CD14-positive monocyte (primary cell): Measurements from ENCODE around the gene MAB21L4. TPM values are rescaled to one million over a fixed set of nuclear protein-coding genes. Genes with fewer than 3 reads are reported as not detected.

Experiments
- DNase-seq, 3 donors: peaks; one replicate each; pipeline ENCODE4 v3.0.0-alpha.2; 2011 to 2022
- H2AFZ ChIP-seq: 2 replicates; pipeline ENCODE4 v1.6.0; 2012; ENCODE audit warnings: mild to moderate bottlenecking, low read depth, low read length, inconsistent platforms; ENCODE audit not compliant: insufficient read depth, poor library complexity, severe bottlenecking
- H3K27ac ChIP-seq, 2 donors: 1 replicate in 1 of 2; 2 replicates in 1 of 2; pipeline ENCODE4 v1.5.1; 2012 to 2013; ENCODE audit warnings: low read length in 2 of 2, control low read depth in 1 of 2, inconsistent platforms in 1 of 2, low read depth in 1 of 2, mild to moderate bottlenecking in 1 of 2
- H3K27me3 ChIP-seq, 2 donors: one replicate each; pipeline versions ENCODE4 v1.6.0 to v1.6.1; 2011 to 2013; ENCODE audit warnings: low read length in 2 of 2; ENCODE audit not compliant: control insufficient read depth in 2 of 2, insufficient read depth in 2 of 2
- H3K36me3 ChIP-seq, 2 donors: replicated peaks in 1 of 2; 1 replicate in 1 of 2; 2 replicates in 1 of 2; pipeline versions ENCODE4 v1.5.1 to v1.6.1; 2012 to 2013; ENCODE audit warnings: low read length in 2 of 2, control low read depth in 1 of 2, inconsistent platforms in 1 of 2, mild to moderate bottlenecking in 1 of 2; ENCODE audit not compliant: insufficient read depth in 2 of 2, control insufficient read depth in 1 of 2
- H3K4me1 ChIP-seq, 2 donors: 1 replicate in 1 of 2; 2 replicates in 1 of 2; pipeline versions ENCODE4 v1.5.1 to v1.6.1; 2012 to 2013; ENCODE audit warnings: low read length in 2 of 2, control low read depth in 1 of 2, inconsistent platforms in 1 of 2, mild to moderate bottlenecking in 1 of 2, moderate library complexity in 1 of 2; ENCODE audit not compliant: insufficient read depth in 2 of 2, control insufficient read depth in 1 of 2
- H3K4me2 ChIP-seq: replicated peaks from 2 replicates; pipeline ENCODE3; 2012; ENCODE audit warnings: low read length, moderate library complexity, mild to moderate bottlenecking; ENCODE audit not compliant: poor library complexity, severe bottlenecking; ENCODE audit errors: extremely low read depth
- H3K4me3 ChIP-seq, 3 experiments: fragments of 200-600 bp in 1 of 3; sonication (generic) in 1 of 3; replicated peaks in 1 of 3; 1 replicate in 2 of 3; 2 replicates in 1 of 3; pipeline ENCODE4 v1.5.1; 2011 to 2013; ENCODE audit warnings: low read length in 3 of 3, mild to moderate bottlenecking in 3 of 3, control low read depth in 2 of 3, low read depth in 2 of 3, inconsistent platforms in 1 of 3, moderate library complexity in 1 of 3
- H3K79me2 ChIP-seq: 2 replicates; pipeline ENCODE4 v1.6.0; 2012; ENCODE audit warnings: mild to moderate bottlenecking, control low read depth, inconsistent platforms, low read length, moderate library complexity; ENCODE audit not compliant: insufficient read depth
- H3K9ac ChIP-seq: 2 replicates; pipeline ENCODE4 v1.6.0; 2017; ENCODE audit warnings: low read length, mild to moderate bottlenecking; ENCODE audit not compliant: insufficient read depth, poor library complexity, severe bottlenecking
- H3K9me3 ChIP-seq, 2 donors: replicated peaks in 1 of 2; 1 replicate in 1 of 2; 2 replicates in 1 of 2; pipeline versions ENCODE4 v1.5.1 to v1.6.1; 2012 to 2013; ENCODE audit warnings: low read length in 2 of 2, control low read depth in 1 of 2; ENCODE audit not compliant: control insufficient read depth in 1 of 2, insufficient read depth in 1 of 2
- H4K20me1 ChIP-seq: 2 replicates; pipeline ENCODE4 v1.6.0; 2012; ENCODE audit warnings: mild to moderate bottlenecking, low read length, control low read depth, moderate library complexity; ENCODE audit not compliant: insufficient read depth
- H3K27ac Mint-ChIP-seq, 7 donors: one replicate each; pipeline ENCODE4 v1.8.0; 2020; ENCODE audit warnings: mild to moderate bottlenecking in 7 of 7, mixed read lengths in 7 of 7, moderate library complexity in 6 of 7, inconsistent platforms in 2 of 7
- H3K27me3 Mint-ChIP-seq, 3 donors: one replicate each; pipeline ENCODE4 v1.8.0; 2021 to 2022; ENCODE audit warnings: low read depth in 3 of 3, mild to moderate bottlenecking in 3 of 3, mixed read lengths in 3 of 3, moderate library complexity in 3 of 3, inconsistent platforms in 1 of 3
- H3K36me3 Mint-ChIP-seq, 2 donors: one replicate each; pipeline ENCODE4 v1.8.0; 2020; ENCODE audit warnings: mixed read lengths in 2 of 2, inconsistent platforms in 1 of 2, mild to moderate bottlenecking in 1 of 2
- H3K4me1 Mint-ChIP-seq: one replicate; pipeline ENCODE4 v1.8.0; 2020; ENCODE audit warnings: mild to moderate bottlenecking, mixed read lengths
- H3K4me3 Mint-ChIP-seq, 2 donors: one replicate each; pipeline ENCODE4 v1.8.0; 2020; ENCODE audit warnings: mild to moderate bottlenecking in 2 of 2, mixed read lengths in 2 of 2, moderate library complexity in 1 of 2
- H3K9me3 Mint-ChIP-seq, 7 donors: one replicate each; pipeline ENCODE4 v1.8.0; 2020 to 2022; ENCODE audit warnings: mixed read lengths in 7 of 7, mild to moderate bottlenecking in 6 of 7, moderate library complexity in 6 of 7, inconsistent platforms in 2 of 7
- WGBS: methylation state at CpG from one replicate; pipeline ENCODE4 v1.1.5; 2013; ENCODE audit warnings: missing lambda C conversion rate; ENCODE audit not compliant: insufficient coverage; 5-methylcytosine and 5-hydroxymethylcytosine counted together
- intact Hi-C, 2 donors: fragments of 100-400 bp; cut with micrococcal nuclease; formaldehyde crosslinking; loops; one replicate each; pipeline versions ENCODE4 v1.15.0 to v1.15.1; 2023
- polyA plus RNA-seq, 3 donors: library from polyadenylated mRNA; depleted of rRNA in 1 of 3; unstranded in 2 of 3; stranded (reverse) in 1 of 3; fragments of 300-500 nt in 2 of 3; fragments of >200 nt in 1 of 3; fragmentation: Illumina TruSeq in 2 of 3; gene quantifications; 1 replicate in 2 of 3; 2 replicates in 1 of 3; pipeline ENCODE4 v1.2.3, GENCODE V29; 2012 to 2021
- TF ChIP-seq, protein P1 (sequence below): fragments of 200-600 bp; IDR thresholded peaks from one replicate; pipeline ENCODE4 v1.8.0; 2022; ENCODE audit warnings: antibody characterized with exemption, mild to moderate bottlenecking

The MAB21L4 gene
- polyA plus RNA-seq, 3 donors: not detected

DNA sequence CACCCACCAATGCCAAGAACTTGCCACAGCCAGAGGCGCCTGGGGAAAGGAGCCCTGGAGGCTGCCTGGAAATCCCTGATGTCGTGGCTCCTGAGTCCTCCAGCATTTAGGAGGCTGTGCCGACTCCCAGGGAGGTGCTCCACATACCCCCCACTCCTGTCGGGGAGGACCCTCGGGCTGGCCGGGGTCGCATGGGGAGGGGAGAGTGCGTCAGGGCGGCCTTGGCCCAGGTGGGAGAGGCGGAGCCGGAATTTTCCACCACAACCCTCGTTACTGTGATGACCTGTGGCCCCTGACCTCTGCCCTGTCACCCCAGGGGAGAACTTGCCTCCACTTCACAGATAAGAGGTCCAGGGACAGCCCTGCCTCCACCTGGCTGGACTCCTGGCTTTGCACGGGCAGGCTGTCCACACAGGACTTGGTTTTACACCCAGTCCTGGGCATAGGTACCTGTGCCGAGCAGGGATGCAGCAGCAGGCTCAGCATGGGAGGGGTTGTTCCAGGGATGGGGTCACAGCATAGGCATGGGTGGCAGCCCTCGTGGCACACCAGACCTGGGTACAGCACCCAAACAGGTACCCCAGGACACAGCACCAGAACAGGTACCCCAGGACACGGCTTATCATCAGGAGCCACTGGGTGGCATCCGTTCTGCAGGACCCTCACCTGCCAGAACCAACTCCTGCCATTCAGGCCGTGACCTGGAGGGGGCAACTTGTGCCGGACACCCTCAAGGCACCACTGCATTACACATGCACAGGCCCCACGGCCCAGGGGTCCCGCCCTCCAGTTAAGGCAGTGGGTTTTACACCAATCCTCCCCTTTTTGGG is 39.6 kb downstream of the MAB21L4 start:
- no peak for DNase-seq
- H3K9me3 Mint-ChIP-seq: peaks cover 14 to 25% (median 16%) of the 10 kb centered on the region in 7 donors
- Histone ChIP-seq H3K79me2 (no peaks in the 10 kb centered on the region), H2AFZ (no peak overlapping the region), H3K4me3 (no peak overlapping the region), H3K36me3 (no peaks in the 10 kb centered on the region), H3K27me3 (no peaks in the 10 kb centered on the region), H3K4me2 (no peak overlapping the region), H3K9me3 (peaks cover 11 to 25% of the 10 kb centered on the region in 2 donors), H3K4me1 (no peaks in the 10 kb centered on the region), H3K9ac (no peak overlapping the region), H4K20me1 (no peaks in the 10 kb centered on the region), H3K27ac (no peak overlapping the region)
- TF ChIP-seq, protein P1, sequence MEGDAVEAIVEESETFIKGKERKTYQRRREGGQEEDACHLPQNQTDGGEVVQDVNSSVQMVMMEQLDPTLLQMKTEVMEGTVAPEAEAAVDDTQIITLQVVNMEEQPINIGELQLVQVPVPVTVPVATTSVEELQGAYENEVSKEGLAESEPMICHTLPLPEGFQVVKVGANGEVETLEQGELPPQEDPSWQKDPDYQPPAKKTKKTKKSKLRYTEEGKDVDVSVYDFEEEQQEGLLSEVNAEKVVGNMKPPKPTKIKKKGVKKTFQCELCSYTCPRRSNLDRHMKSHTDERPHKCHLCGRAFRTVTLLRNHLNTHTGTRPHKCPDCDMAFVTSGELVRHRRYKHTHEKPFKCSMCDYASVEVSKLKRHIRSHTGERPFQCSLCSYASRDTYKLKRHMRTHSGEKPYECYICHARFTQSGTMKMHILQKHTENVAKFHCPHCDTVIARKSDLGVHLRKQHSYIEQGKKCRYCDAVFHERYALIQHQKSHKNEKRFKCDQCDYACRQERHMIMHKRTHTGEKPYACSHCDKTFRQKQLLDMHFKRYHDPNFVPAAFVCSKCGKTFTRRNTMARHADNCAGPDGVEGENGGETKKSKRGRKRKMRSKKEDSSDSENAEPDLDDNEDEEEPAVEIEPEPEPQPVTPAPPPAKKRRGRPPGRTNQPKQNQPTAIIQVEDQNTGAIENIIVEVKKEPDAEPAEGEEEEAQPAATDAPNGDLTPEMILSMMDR: no peak
- intact Hi-C loops: no loop called here
- no peak overlapping the region for H3K4me3 Mint-ChIP-seq
- no peaks in the 10 kb centered on the region for H3K4me1 Mint-ChIP-seq
- no peak overlapping the region for H3K27ac Mint-ChIP-seq
- H3K36me3 Mint-ChIP-seq: no peaks in the 10 kb centered on the region
- WGBS: 83% methylated on average over 11 of the region's 21 CpGs
- H3K27me3 Mint-ChIP-seq: peaks cover 0 to 9% (median 2%) of the 10 kb centered on the region in 3 donors

DNA sequence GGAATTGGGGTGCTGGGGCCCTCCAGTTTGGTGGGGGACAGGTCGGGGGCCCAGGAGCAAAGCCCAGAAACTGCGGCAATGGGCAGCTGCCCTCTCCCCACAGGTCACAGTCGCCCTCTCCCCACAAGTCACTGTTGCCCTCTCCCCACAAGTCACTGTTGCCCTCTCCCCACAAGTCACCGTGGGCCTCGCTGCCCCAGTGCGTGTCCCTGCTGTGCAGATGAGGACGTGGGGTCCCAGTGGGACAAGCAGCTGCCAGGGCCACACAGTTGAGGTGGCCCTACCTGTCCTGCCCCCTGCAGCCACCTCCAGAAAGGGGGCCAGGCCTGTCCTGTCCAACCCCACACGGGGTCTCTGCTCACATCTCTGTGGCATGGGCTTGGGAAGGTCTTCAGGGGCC is 40.3 kb downstream of the MAB21L4 start:
- Mint-ChIP-seq H3K9me3 (peaks cover 14 to 25% (median 16%) of the 10 kb centered on the region in 7 donors), H3K4me1 (no peaks in the 10 kb centered on the region), H3K27ac (no peak overlapping the region), H3K4me3 (no peak overlapping the region), H3K27me3 (peaks cover 1 to 9% (median 2%) of the 10 kb centered on the region in 3 donors), H3K36me3 (no peaks in the 10 kb centered on the region)
- no peaks in the 10 kb centered on the region for H4K20me1 ChIP-seq
- H3K9ac ChIP-seq: no peak overlapping the region
- no peak overlapping the region for H3K4me2 ChIP-seq
- no peaks in the 10 kb centered on the region for H3K27me3 ChIP-seq
- no peak overlapping the region for H3K4me3 ChIP-seq
- intact Hi-C loops: no loop called here
- H3K9me3 ChIP-seq: peaks cover 11 to 25% of the 10 kb centered on the region in 2 donors
- TF ChIP-seq, protein P1: no peak
- H2AFZ ChIP-seq: no peak overlapping the region
- H3K36me3 ChIP-seq: no peaks in the 10 kb centered on the region
- no peaks in the 10 kb centered on the region for H3K79me2 ChIP-seq
- 92% methylated on average over 8 of the region's 8 CpGs for WGBS
- DNase-seq: no peak
- H3K27ac ChIP-seq: no peak overlapping the region
- H3K4me1 ChIP-seq: no peaks in the 10 kb centered on the region
